ENCODE measurements around the gene GKN2. TPM values are rescaled to one million over a fixed set of nuclear protein-coding genes. Genes with fewer than 3 reads are reported as not detected.

Gene GKN2
- polyA plus RNA-seq, 1 of the 3 experiments (the other 2 are of a cell fraction) = not detected

GRCh38 chr2:68901199-68901514, 51.5 kb downstream of the GKN2 start:
- no peak overlapping the region for H3K4me3 ChIP-seq (ENCODE audit: low read depth in 2 of 2, low read length in 1 of 2)
- 41% methylated on average over 4 of the region's 4 CpGs for WGBS (ENCODE audit: low lambda C conversion rate)
- peaks cover 6% of the 10 kb centered on the region; the same call in 1 of the 2 replicates for H3K9me3 ChIP-seq
- H3F3A ChIP-seq (replicated peaks; ENCODE audit: insufficient read depth) = no peaks in the 10 kb centered on the region
- no peak overlapping the region for H3K4me2 ChIP-seq
- H3K36me3 ChIP-seq (replicated peaks in 1 of 2; ENCODE audit: control insufficient read depth in 1 of 2, insufficient read depth in 2 of 2, low read length in 1 of 2) = no peaks in the 10 kb centered on the region
- no peaks in the 10 kb centered on the region for H3K9me2 ChIP-seq
- no peaks in the 10 kb centered on the region for H3K79me2 ChIP-seq (ENCODE audit: insufficient read depth)
- H3K27ac ChIP-seq (ENCODE audit: low read depth in 2 of 2, low read length in 1 of 2) = no peak overlapping the region
- CTCF ChIA-PET = interaction anchor here (1.5 kb wide), 1 partner anchor 438 kb away, joined by 4 read pairs; no protein-coding TSS in a partner anchor
- H3K9ac ChIP-seq = no peak overlapping the region
- TF ChIP-seq RAD21 (IDR thresholded peaks at IDR 0.05; ENCODE audit: low read length) (peak; percentile 23), NRF1 (IDR thresholded peaks at IDR 0.05; ENCODE audit: low read depth, low read length) (no peak)
- no peak overlapping the region for H2AFZ ChIP-seq (ENCODE audit: low read depth)
- no peaks in the 10 kb centered on the region for H4K20me1 ChIP-seq (ENCODE audit: insufficient read depth)
- no peaks in the 10 kb centered on the region for H3K27me3 ChIP-seq (ENCODE audit: insufficient read depth)
- H3K4me1 ChIP-seq (ENCODE audit: control insufficient read depth in 1 of 2, insufficient read depth in 2 of 2, low read depth in 1 of 2, low read length in 1 of 2) = no peaks in the 10 kb centered on the region
- POLR2A ChIA-PET = no interaction called here
- no peak for DNase-seq

GRCh38 chr2:68900496-68901198, 52.0 kb downstream of the GKN2 start:
- Histone ChIP-seq H3K4me1 (ENCODE audit: control insufficient read depth in 1 of 2, insufficient read depth in 2 of 2, low read depth in 1 of 2, low read length in 1 of 2) (no peaks in the 10 kb centered on the region), H4K20me1 (ENCODE audit: insufficient read depth) (no peaks in the 10 kb centered on the region), H3K27me3 (ENCODE audit: insufficient read depth) (no peaks in the 10 kb centered on the region), H3F3A (replicated peaks; ENCODE audit: insufficient read depth) (no peaks in the 10 kb centered on the region), H2AFZ (ENCODE audit: low read depth) (no peak overlapping the region), H3K36me3 (replicated peaks in 1 of 2; ENCODE audit: control insufficient read depth in 1 of 2, insufficient read depth in 2 of 2, low read length in 1 of 2) (no peaks in the 10 kb centered on the region), H3K4me2 (no peak overlapping the region), H3K4me3 (ENCODE audit: low read depth in 2 of 2, low read length in 1 of 2) (no peak overlapping the region), H3K9me2 (no peaks in the 10 kb centered on the region), H3K27ac (ENCODE audit: low read depth in 2 of 2, low read length in 1 of 2) (no peak overlapping the region), H3K9ac (no peak overlapping the region), H3K9me3 (peaks cover 6% of the 10 kb centered on the region; the same call in 1 of the 2 replicates), H3K79me2 (ENCODE audit: insufficient read depth) (no peaks in the 10 kb centered on the region)
- 57% methylated on average over 5 of the region's 5 CpGs for WGBS (ENCODE audit: low lambda C conversion rate)
- POLR2A ChIA-PET = no interaction called here
- CTCF ChIA-PET = interaction anchor here (2.0 kb wide), 1 partner anchor 22 kb away, joined by 5 read pairs; no protein-coding TSS in a partner anchor
- no peak for DNase-seq
- TF ChIP-seq SIN3A (IDR thresholded peaks at IDR 0.05; ENCODE audit: borderline replicate concordance, low read depth, low read length) = no peak
- TF ChIP-seq USF2 (IDR thresholded peaks at IDR 0.05; ENCODE audit: borderline replicate concordance, low read depth, low read length) = no peak
- no peak for TF ChIP-seq RCOR1 (IDR thresholded peaks at IDR 0.05; ENCODE audit: low read length)
- TF ChIP-seq CTCF (IDR thresholded peaks at IDR 0.05) = no peak
- TF ChIP-seq YY1 (IDR thresholded peaks at IDR 0.05; ENCODE audit: low read depth) = no peak
- no peak for TF ChIP-seq USF1 (IDR thresholded peaks at IDR 0.05; ENCODE audit: borderline replicate concordance, low read depth)
- TF ChIP-seq TCF12 (IDR thresholded peaks at IDR 0.05) = no peak
- TF ChIP-seq EZH2phosphoT487 (IDR thresholded peaks at IDR 0.05; ENCODE audit: borderline replicate concordance, low read depth) = no peak
- TF ChIP-seq IRF3 (IDR thresholded peaks at IDR 0.05; ENCODE audit: low read depth, low read length) = no peak
- no peak for TF ChIP-seq MAX (IDR thresholded peaks at IDR 0.05; ENCODE audit: low read depth)
- TF ChIP-seq POLR2AphosphoS5 (IDR thresholded peaks at IDR 0.05; ENCODE audit: low read depth, low read length) = no peak
- no peak for TF ChIP-seq GATA2 (CRISPR knock-in tag; IDR thresholded peaks at IDR 0.05)
- no peak for TF ChIP-seq NFIC (IDR thresholded peaks at IDR 0.05; ENCODE audit: borderline replicate concordance)
- no peak for TF ChIP-seq FOXJ3 (CRISPR knock-in tag; IDR thresholded peaks at IDR 0.05)
- TF ChIP-seq ZBTB33 (IDR thresholded peaks at IDR 0.05; ENCODE audit: borderline replicate concordance, low read depth) = no peak
- TF ChIP-seq RFX5 (IDR thresholded peaks at IDR 0.05; ENCODE audit: low read length) = no peak
